ENCODE measurements around the gene KIAA1671. TPM values are rescaled to one million over a fixed set of nuclear protein-coding genes. Genes with fewer than 3 reads are reported as not detected.

Gene KIAA1671
- total RNA-seq, 2 experiments from 2014 or later, result 6.5 to 6.8 TPM

GRCh38 chr22:25096638-25097405 is 144.3 kb downstream of the KIAA1671 start:
- CTCF ChIA-PET, result no interaction called here
- no peaks in the 10 kb centered on the region for H3K27me3 Mint-ChIP-seq
- H3K36me3 Mint-ChIP-seq (ENCODE audit: low read depth), result no peaks in the 10 kb centered on the region
- H3K4me3 Mint-ChIP-seq, result no peak overlapping the region
- H3K4me1 Mint-ChIP-seq (ENCODE audit: low read depth), result no peaks in the 10 kb centered on the region
- DNase-seq, result no peak
- POLR2A ChIA-PET, result interaction anchor here (1.3 kb wide), 1 partner anchor 10 kb away, joined by 3 read pairs; no protein-coding TSS in a partner anchor
- no peak for TF ChIP-seq CTCF (IDR thresholded peaks at IDR 0.05)
- ATAC-seq, result no peak
- H3K27ac Mint-ChIP-seq, result no peak overlapping the region
- intact Hi-C loops (cut with micrococcal nuclease), result no loop called here
- H3K9me3 Mint-ChIP-seq, result no peaks in the 10 kb centered on the region

- TF ChIP-seq CTCF (IDR thresholded peaks at IDR 0.05), result no peak
- H3K9me3 Mint-ChIP-seq, result no peaks in the 10 kb centered on the region
- no peaks in the 10 kb centered on the region for H3K36me3 Mint-ChIP-seq (ENCODE audit: low read depth)
Measured at GRCh38 chr22:25098445-25099081, 146.0 kb downstream of the KIAA1671 start.

GRCh38 chr22:25099202-25099601 is 146.7 kb downstream of the KIAA1671 start:
- no peaks in the 10 kb centered on the region for H3K9me3 Mint-ChIP-seq
- H3K4me1 Mint-ChIP-seq (ENCODE audit: low read depth), result no peaks in the 10 kb centered on the region
- ChIA-PET POLR2A (no interaction called here), CTCF (no interaction called here)
- H3K27me3 Mint-ChIP-seq, result no peaks in the 10 kb centered on the region
- no peaks in the 10 kb centered on the region for H3K36me3 Mint-ChIP-seq (ENCODE audit: low read depth)
- ATAC-seq, result no peak
- no peak for DNase-seq
- intact Hi-C loops (cut with micrococcal nuclease), result no loop called here
- H3K27ac Mint-ChIP-seq, result no peak overlapping the region
- H3K4me3 Mint-ChIP-seq, result no peak overlapping the region
- no peak for TF ChIP-seq CTCF (IDR thresholded peaks at IDR 0.05)

More at GRCh38 chr22:25098445-25099081, 146.0 kb downstream of the KIAA1671 start:
- H3K4me3 Mint-ChIP-seq, result no peak overlapping the region
- H3K4me1 Mint-ChIP-seq (ENCODE audit: low read depth), result no peaks in the 10 kb centered on the region
- DNase-seq (no peak), ATAC-seq (no peak)
- no peaks in the 10 kb centered on the region for H3K27me3 Mint-ChIP-seq
- intact Hi-C loops (cut with micrococcal nuclease), result no loop called here
- ChIA-PET CTCF (no interaction called here), POLR2A (interaction anchor here (0.6 kb wide), 1 partner anchor 1399 kb away, joined by 4 read pairs; no protein-coding TSS in a partner anchor)
- no peak overlapping the region for H3K27ac Mint-ChIP-seq

GRCh38 chr22:25100402-25100801 is 147.9 kb downstream of the KIAA1671 start:
- Mint-ChIP-seq H3K27me3 (no peaks in the 10 kb centered on the region), H3K36me3 (ENCODE audit: low read depth) (no peaks in the 10 kb centered on the region), H3K27ac (no peak overlapping the region), H3K9me3 (no peaks in the 10 kb centered on the region), H3K4me1 (ENCODE audit: low read depth) (no peaks in the 10 kb centered on the region), H3K4me3 (no peak overlapping the region)
- intact Hi-C loops (cut with micrococcal nuclease), result no loop called here
- DNase-seq (no peak), ATAC-seq (no peak)
- POLR2A ChIA-PET, result no interaction called here
- CTCF ChIA-PET, result interaction anchor here (2.7 kb wide), 1 partner anchor 11 kb away, joined by 7 read pairs; no protein-coding TSS in a partner anchor
- no peak for TF ChIP-seq CTCF (IDR thresholded peaks at IDR 0.05)

- Mint-ChIP-seq H3K4me3 (no peak overlapping the region), H3K9me3 (no peaks in the 10 kb centered on the region), H3K27me3 (no peaks in the 10 kb centered on the region), H3K36me3 (ENCODE audit: low read depth) (no peaks in the 10 kb centered on the region), H3K27ac (no peak overlapping the region), H3K4me1 (ENCODE audit: low read depth) (no peaks in the 10 kb centered on the region)
- CTCF ChIA-PET, result interaction anchor here (2.7 kb wide), 1 partner anchor 11 kb away, joined by 7 read pairs; no protein-coding TSS in a partner anchor
- DNase-seq (no peak), ATAC-seq (no peak)
- POLR2A ChIA-PET, result interaction anchor here (1.0 kb wide), 1 partner anchor 14 kb away, joined by 5 read pairs; no protein-coding TSS in a partner anchor
- intact Hi-C loops (cut with micrococcal nuclease), result no loop called here
- TF ChIP-seq CTCF (IDR thresholded peaks at IDR 0.05), result no peak
Measured at GRCh38 chr22:25100948-25101347, 148.4 kb downstream of the KIAA1671 start.
